Thyroid gland (tissue), 4 donors: ENCODE data around the gene PGM3. TPM values are rescaled to one million over a fixed set of nuclear protein-coding genes. Genes with fewer than 3 reads are reported as not detected.

Experiments used
- DNase-seq, 2 donors: peaks; one replicate each; pipeline ENCODE4 v3.0.0-alpha.2; 2019
- H3K27ac ChIP-seq, 3 donors: fragments of 200-600 bp; sonication (generic); 1 replicate in 2 of 3; 2 replicates in 1 of 3; pipeline ENCODE4 v1.5.1; 2016 to 2019; ENCODE audit warnings: mild to moderate bottlenecking in 1 of 3, moderate library complexity in 1 of 3
- H3K27me3 ChIP-seq: fragments of 200-600 bp; sonication (generic); one replicate; pipeline ENCODE4 v1.5.1; 2019
- H3K36me3 ChIP-seq, 2 donors: fragments of 200-600 bp; sonication (generic); one replicate each; pipeline ENCODE4 v1.5.1; 2016 to 2019
- H3K4me1 ChIP-seq, 2 donors: fragments of 200-600 bp; sonication (generic); one replicate each; pipeline ENCODE4 v1.5.1; 2017 to 2019
- H3K4me3 ChIP-seq, 3 donors: fragments of 200-600 bp; sonication (generic); replicated peaks in 1 of 3; 1 replicate in 2 of 3; 2 replicates in 1 of 3; pipeline ENCODE4 v1.5.1; 2016; ENCODE audit warnings: mild to moderate bottlenecking in 1 of 3
- H3K9me3 ChIP-seq: fragments of 200-600 bp; sonication (generic); one replicate; pipeline ENCODE4 v1.5.1; 2017
- POLR2A ChIP-seq, 2 donors: fragments of 450-650 bp; IDR thresholded peaks; one replicate each; pipeline ENCODE4 v1.6.1; 2017; ENCODE audit warnings: antibody characterized with exemption in 2 of 2, mild to moderate bottlenecking in 2 of 2, moderate library complexity in 1 of 2
- WGBS, 2 donors: methylation state at CpG; one replicate each; pipeline ENCODE4 v1.1.5; 2017; 5-methylcytosine and 5-hydroxymethylcytosine counted together
- intact Hi-C: fragments of 100-400 bp; cut with DNase I; formaldehyde crosslinking; loops from one replicate; pipeline ENCODE4 v1.15.1; 2023
- total RNA-seq, 4 donors: library from RNA; depleted of rRNA; stranded (reverse); fragments of >200 nt; gene quantifications; one replicate each; pipeline ENCODE4 v1.2.3, GENCODE V29; 2016
- TF ChIP-seq, protein P1 (sequence below), 6 experiments: fragments of 200-600 bp in 3 of 6; fragments of 450-650 bp in 3 of 6; sonication (generic) in 3 of 6; IDR thresholded peaks; one replicate each; pipeline ENCODE4 v1.5.1; 2016 to 2019; ENCODE audit warnings: antibody characterized with exemption in 6 of 6, mild to moderate bottlenecking in 2 of 6, inconsistent platforms in 1 of 6, moderate library complexity in 1 of 6

Gene PGM3
- total RNA-seq, 4 donors from 2014 or later, result 25.8 to 61.1 (median 32.1) TPM

GRCh38 chr6:83176246-83176645 is 16.8 kb downstream of the PGM3 start:
- Histone ChIP-seq H3K27ac (no peak overlapping the region), H3K4me1 (no peaks in the 10 kb centered on the region), H3K9me3 (no peaks in the 10 kb centered on the region), H3K27me3 (no peaks in the 10 kb centered on the region), H3K36me3 (peaks cover 22 to 31% of the 10 kb centered on the region in 2 donors), H3K4me3 (no peak overlapping the region)
- no peak for DNase-seq
- 93 to 95% methylated on average over 4 of the region's 4 CpGs for WGBS, 2 donors
- TF ChIP-seq, protein P1, sequence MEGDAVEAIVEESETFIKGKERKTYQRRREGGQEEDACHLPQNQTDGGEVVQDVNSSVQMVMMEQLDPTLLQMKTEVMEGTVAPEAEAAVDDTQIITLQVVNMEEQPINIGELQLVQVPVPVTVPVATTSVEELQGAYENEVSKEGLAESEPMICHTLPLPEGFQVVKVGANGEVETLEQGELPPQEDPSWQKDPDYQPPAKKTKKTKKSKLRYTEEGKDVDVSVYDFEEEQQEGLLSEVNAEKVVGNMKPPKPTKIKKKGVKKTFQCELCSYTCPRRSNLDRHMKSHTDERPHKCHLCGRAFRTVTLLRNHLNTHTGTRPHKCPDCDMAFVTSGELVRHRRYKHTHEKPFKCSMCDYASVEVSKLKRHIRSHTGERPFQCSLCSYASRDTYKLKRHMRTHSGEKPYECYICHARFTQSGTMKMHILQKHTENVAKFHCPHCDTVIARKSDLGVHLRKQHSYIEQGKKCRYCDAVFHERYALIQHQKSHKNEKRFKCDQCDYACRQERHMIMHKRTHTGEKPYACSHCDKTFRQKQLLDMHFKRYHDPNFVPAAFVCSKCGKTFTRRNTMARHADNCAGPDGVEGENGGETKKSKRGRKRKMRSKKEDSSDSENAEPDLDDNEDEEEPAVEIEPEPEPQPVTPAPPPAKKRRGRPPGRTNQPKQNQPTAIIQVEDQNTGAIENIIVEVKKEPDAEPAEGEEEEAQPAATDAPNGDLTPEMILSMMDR (IDR thresholded peaks at IDR 0.05), result no peak
- no peak for TF ChIP-seq POLR2A (IDR thresholded peaks at IDR 0.05)
- intact Hi-C loops, result no loop called here

- no peaks in the 10 kb centered on the region for H3K27me3 ChIP-seq
- no peaks in the 10 kb centered on the region for H3K9me3 ChIP-seq
- no peaks in the 10 kb centered on the region for H3K4me1 ChIP-seq
- no peak for DNase-seq
- no peak overlapping the region for H3K27ac ChIP-seq
- intact Hi-C loops, result no loop called here
- H3K4me3 ChIP-seq, result no peak overlapping the region
- TF ChIP-seq, protein P1 (IDR thresholded peaks at IDR 0.05), result no peak
- WGBS, 2 donors, result 100% methylated on average over 1 of the region's 1 CpG
- peaks cover 67 to 87% of the 10 kb centered on the region in 2 donors for H3K36me3 ChIP-seq
These were observed 23.6 kb downstream of the PGM3 start for GRCh38 chr6:83169511-83169910.

DNA sequence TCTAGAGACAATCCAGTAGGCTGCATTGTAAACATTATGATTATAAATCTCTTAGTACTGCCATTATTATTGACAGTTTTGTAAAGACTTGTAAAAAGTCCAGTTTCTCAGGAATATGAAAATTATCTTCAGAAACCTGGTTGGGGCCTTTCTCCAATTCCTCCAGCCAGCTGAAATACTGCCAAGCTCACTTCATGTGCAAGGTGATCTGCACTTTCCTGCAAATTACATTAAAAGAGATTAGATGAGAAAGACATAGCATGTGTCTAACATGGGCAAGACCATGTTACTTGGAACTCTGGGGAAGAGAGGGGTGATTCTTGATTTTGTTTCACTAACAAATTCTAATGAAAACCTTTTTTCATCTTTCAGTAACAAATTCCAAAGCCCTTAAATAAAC is 24.0 kb downstream of the PGM3 start:
- no peak overlapping the region for H3K27ac ChIP-seq
- no peaks in the 10 kb centered on the region for H3K27me3 ChIP-seq
- DNase-seq, result no peak
- no peaks in the 10 kb centered on the region for H3K9me3 ChIP-seq
- no peak overlapping the region for H3K4me3 ChIP-seq
- intact Hi-C loops, result no loop called here
- TF ChIP-seq, protein P1 (IDR thresholded peaks at IDR 0.05), result no peak
- no peak for TF ChIP-seq POLR2A (IDR thresholded peaks at IDR 0.05)
- H3K36me3 ChIP-seq, result peaks cover 71 to 85% of the 10 kb centered on the region in 2 donors
- H3K4me1 ChIP-seq, result no peaks in the 10 kb centered on the region

- H3K4me1 ChIP-seq, result no peaks in the 10 kb centered on the region
- TF ChIP-seq, protein P1 (IDR thresholded peaks at IDR 0.05), result no peak
- no peak for TF ChIP-seq POLR2A (IDR thresholded peaks at IDR 0.05)
- no peak overlapping the region for H3K4me3 ChIP-seq
- H3K36me3 ChIP-seq, result peaks cover 73 to 79% of the 10 kb centered on the region in 2 donors
- WGBS, 2 donors, result 88 to 90% methylated on average over 1 of the region's 1 CpG
- no peaks in the 10 kb centered on the region for H3K27me3 ChIP-seq
- no peak for DNase-seq
- H3K27ac ChIP-seq, result no peak overlapping the region
- intact Hi-C loops, result no loop called here
- H3K9me3 ChIP-seq, result no peaks in the 10 kb centered on the region
These were observed 24.5 kb downstream of the PGM3 start for GRCh38 chr6:83168556-83168955.

- DNase-seq, result no peak
- intact Hi-C loops, result no loop called here
- Histone ChIP-seq H3K36me3 (peaks cover 72 to 74% of the 10 kb centered on the region in 2 donors), H3K4me3 (no peak overlapping the region), H3K4me1 (no peaks in the 10 kb centered on the region), H3K27me3 (no peaks in the 10 kb centered on the region), H3K27ac (no peak overlapping the region), H3K9me3 (no peaks in the 10 kb centered on the region)
- TF ChIP-seq, protein P1 (IDR thresholded peaks at IDR 0.05), result no peak
- WGBS, 2 donors, result 90 to 92% methylated on average over 5 of the region's 5 CpGs
These were observed 25.3 kb downstream of the PGM3 start for GRCh38 chr6:83167726-83168278.
